ENCODE measurements around the gene SMARCC1. TPM values are rescaled to one million over a fixed set of nuclear protein-coding genes. Genes with fewer than 3 reads are reported as not detected.

Gene SMARCC1
- total and polyA plus RNA-seq, 8 donors = 9.0 to 58.7 (median 44.2) TPM

- Histone ChIP-seq H3K4me1 (no peaks in the 10 kb centered on the region), H3K4me3 (no peak overlapping the region), H3K27ac (no peak overlapping the region), H3K9me3 (no peaks in the 10 kb centered on the region), H3K36me3 (peaks cover 0 to 46% (median 2%) of the 10 kb centered on the region in 3 donors), H3K27me3 (no peaks in the 10 kb centered on the region)
- FAIRE-seq = no peak
- ATAC-seq = no peak
- intact Hi-C loops (cut with DNase I) = no loop called here
- DNase-seq = no peak
- TF ChIP-seq, protein P1, sequence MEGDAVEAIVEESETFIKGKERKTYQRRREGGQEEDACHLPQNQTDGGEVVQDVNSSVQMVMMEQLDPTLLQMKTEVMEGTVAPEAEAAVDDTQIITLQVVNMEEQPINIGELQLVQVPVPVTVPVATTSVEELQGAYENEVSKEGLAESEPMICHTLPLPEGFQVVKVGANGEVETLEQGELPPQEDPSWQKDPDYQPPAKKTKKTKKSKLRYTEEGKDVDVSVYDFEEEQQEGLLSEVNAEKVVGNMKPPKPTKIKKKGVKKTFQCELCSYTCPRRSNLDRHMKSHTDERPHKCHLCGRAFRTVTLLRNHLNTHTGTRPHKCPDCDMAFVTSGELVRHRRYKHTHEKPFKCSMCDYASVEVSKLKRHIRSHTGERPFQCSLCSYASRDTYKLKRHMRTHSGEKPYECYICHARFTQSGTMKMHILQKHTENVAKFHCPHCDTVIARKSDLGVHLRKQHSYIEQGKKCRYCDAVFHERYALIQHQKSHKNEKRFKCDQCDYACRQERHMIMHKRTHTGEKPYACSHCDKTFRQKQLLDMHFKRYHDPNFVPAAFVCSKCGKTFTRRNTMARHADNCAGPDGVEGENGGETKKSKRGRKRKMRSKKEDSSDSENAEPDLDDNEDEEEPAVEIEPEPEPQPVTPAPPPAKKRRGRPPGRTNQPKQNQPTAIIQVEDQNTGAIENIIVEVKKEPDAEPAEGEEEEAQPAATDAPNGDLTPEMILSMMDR (IDR thresholded peaks at IDR 0.05) = no peak
- WGBS, 2 donors = 91 to 92% methylated on average over 6 of the region's 6 CpGs
These were observed 103.0 kb downstream of the SMARCC1 start for GRCh38 chr3:47678446-47679338.

DNA sequence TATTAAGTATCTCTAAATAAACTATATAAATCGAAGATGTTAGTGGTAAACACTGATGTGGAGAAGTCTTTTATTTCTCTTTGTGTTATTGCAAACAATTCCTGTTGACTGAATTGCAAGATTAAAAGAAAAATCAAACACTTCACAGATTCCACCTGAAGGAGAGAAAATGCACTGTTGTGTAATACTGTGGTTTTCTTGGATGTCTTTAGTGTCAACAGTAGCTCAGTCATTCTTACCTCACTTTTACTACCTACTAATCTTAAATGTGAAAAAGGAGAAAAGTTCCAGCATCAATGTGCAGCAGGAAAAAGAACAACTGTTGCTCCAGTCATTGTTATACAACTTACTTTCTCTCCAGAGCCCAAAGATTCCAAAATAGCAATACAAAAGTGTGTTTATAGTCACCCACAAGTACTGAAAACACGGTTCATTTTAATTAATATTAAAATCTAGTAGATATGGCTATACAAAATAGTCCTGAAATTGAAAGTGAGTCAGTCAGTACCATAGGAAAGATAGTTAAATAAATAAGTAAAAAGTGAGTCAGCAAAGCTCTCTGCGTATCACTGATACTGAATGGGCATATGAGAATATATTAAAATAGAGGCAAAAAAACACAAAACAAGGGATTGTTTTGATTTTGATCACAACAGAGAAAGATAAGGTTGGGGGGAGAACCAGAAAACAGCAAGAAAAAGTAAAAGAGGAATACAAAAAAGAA lies 112.5 kb downstream of the SMARCC1 start:
- intact Hi-C loops (cut with DNase I) = no loop called here
- DNase-seq = no peak
- Histone ChIP-seq H3K4me1 (no peaks in the 10 kb centered on the region), H3K4me3 (no peak overlapping the region), H3K9me3 (no peaks in the 10 kb centered on the region), H3K27me3 (no peaks in the 10 kb centered on the region), H3K36me3 (peaks cover 3 to 16% (median 4%) of the 10 kb centered on the region in 3 donors), H3K27ac (no peak overlapping the region)
- TF ChIP-seq, protein P1 (IDR thresholded peaks at IDR 0.05) = no peak
- no peak for ATAC-seq
- no peak for FAIRE-seq
- 85 to 87% methylated on average over 3 of the region's 3 CpGs for WGBS, 2 donors

DNA sequence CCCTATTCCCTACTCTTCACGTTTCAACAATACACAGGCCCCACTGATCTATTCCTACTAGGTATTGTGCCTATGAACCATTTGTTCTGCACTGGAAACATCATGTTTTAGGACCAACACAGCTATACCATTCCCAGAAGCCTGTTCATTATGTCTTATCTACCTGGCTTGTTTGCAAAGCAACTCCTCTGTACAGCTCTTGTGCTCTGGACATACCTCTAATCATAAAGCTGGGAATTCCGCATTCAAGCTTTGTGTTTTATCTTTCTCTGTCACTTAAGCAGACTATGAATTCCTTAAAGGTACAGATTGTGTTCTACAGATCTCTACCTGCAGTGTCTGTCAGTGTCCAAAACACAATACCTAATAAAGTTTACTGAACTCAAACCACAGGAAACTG lies 115.6 kb downstream of the SMARCC1 start:
- no peak for FAIRE-seq
- 47 to 59% methylated on average over 2 of the region's 2 CpGs for WGBS, 2 donors
- Histone ChIP-seq H3K36me3 (peaks cover 3 to 13% (median 4%) of the 10 kb centered on the region in 3 donors), H3K27me3 (no peaks in the 10 kb centered on the region), H3K4me1 (no peaks in the 10 kb centered on the region), H3K9me3 (no peaks in the 10 kb centered on the region), H3K27ac (no peak overlapping the region), H3K4me3 (no peak overlapping the region)
- TF ChIP-seq, protein P1 (IDR thresholded peaks at IDR 0.05) = no peak
- no peak for DNase-seq
- intact Hi-C loops (cut with DNase I) = no loop called here
- ATAC-seq = peak in 1 of 4 donors; percentile 6

DNA sequence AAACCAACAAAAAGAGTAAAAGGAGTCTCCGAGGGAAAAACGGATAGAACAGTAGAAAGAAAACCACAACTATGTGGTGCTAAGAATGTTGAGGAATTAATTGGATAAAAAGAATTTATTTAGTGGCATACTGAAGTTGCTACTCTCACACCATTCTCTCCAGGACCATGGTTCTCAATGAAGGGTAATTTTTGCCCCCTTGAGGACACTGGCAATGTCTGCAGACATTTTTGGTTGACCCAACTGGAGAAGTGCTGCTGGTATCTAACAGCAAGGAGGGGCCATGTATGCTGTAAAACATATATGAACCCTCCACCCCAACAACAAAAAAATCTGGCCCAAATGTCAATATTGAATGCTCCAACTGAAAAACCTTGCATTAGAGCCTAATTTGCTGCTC lies 117.2 kb downstream of the SMARCC1 start:
- no peak for DNase-seq
- no peak for ATAC-seq

More for the DNA sequence above, 117.2 kb downstream of the SMARCC1 start:
- no peak for FAIRE-seq
- H3K27me3 ChIP-seq = no peaks in the 10 kb centered on the region
- TF ChIP-seq, protein P1 (IDR thresholded peaks at IDR 0.05) = no peak
- H3K4me1 ChIP-seq = peaks cover 0 to 7% (median 4%) of the 10 kb centered on the region in 3 donors
- H3K36me3 ChIP-seq = peaks cover 0 to 12% (median 2%) of the 10 kb centered on the region in 3 donors
- intact Hi-C loops (cut with DNase I) = no loop called here
- WGBS, 2 donors = 90 to 92% methylated on average over 2 of the region's 2 CpGs
- no peak overlapping the region for H3K27ac ChIP-seq
- H3K4me3 ChIP-seq = no peak overlapping the region
- H3K9me3 ChIP-seq = no peaks in the 10 kb centered on the region
